Loucy (cell line): ENCODE results near the gene MAGT1.

Experiments used
- CTCF ChIP-seq: fragments of 200-600 bp; sonication (generic); conservative IDR thresholded peaks from 2 replicates; pipeline ENCODE4 v1.5.1; 2014; ENCODE audit warnings: mild to moderate bottlenecking, antibody characterized with exemption, low read length
- EZH2phosphoT487 ChIP-seq: fragments of 200-600 bp; IDR thresholded peaks from 2 replicates; pipeline ENCODE4 v1.6.1; 2018; ENCODE audit warnings: antibody characterized with exemption, mild to moderate bottlenecking, moderate library complexity, borderline replicate concordance

DNA sequence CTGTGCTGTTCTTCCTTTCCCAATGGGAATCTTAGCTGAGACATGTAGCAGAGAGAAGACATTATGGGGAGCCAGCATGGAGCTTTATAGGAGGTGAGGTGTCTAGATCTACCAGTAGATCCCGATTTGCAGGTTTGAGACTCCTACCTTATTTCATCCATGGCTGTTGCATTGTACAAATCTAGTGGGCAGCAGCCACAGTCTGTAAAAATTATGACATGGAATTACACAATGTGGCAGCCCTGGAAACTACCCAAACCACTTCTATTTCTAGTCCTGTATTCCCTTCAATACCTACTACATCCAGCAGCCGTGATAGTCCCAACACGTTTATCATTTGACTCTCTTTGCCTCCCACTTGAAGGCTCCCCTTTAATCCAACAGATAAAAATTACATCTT lies 23.3 kb upstream of the MAGT1 start:
- TF ChIP-seq CTCF, result no peak
- no peak for TF ChIP-seq EZH2phosphoT487
